ENCODE measurements around the gene LTB4R. TPM values are rescaled to one million over a fixed set of nuclear protein-coding genes. Genes with fewer than 3 reads are reported as not detected.

LTB4R gene
- polyA plus RNA-seq, 2 of the 4 experiments (the other 2 are of a cell fraction): 8.3 to 10.2 TPM

DNA sequence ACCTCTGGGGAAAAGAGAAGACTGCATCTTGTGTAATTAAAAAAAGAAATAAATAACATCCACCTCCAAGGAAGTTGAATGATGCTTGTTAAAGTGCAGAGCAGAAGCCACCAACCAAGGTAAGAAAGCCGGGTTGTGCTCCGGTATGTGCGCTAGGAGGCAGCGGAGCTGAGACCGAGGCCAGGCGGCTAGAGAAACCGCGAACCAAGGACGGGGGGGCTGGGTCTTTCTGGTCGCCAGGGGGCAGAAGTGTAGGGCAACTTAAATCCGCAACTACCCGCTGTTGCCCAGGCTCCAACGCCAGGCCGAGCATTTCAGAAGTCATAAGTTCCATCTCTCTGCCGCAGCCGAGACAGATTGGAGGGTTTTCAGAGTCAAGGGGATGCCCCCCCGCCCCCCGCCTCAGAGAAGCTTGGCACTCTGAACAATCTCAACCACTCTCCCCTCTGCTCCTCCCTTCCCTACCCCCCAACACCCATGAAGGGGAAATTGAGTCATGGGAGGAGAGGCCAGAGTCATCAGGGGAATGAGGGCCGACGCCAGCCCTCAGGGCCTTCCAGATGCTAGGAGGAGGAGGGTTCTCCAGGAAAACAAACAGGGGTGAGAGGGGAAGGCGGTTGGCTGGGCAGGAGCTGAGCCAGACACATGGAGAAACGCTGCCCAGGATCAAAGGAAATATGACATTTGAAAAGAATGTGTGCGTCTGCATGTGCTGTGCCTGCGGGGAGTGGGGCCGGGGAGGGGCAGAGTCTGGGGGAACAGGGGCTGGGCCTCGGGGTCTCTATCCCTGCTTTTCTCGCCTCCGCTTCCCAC is 54.5 kb downstream of the LTB4R start:
- peak overlapping the region; percentile 39; the same call in 2 of the 3 replicates for H3K4me3 ChIP-seq
- CTCF ChIA-PET: interaction anchor here (0.6 to 2.2 kb wide), 22 partner anchors 8 to 92 kb away, joined by 3 to 32 read pairs (median 4); partner anchors contain the start of gene KHNYN
- TF ChIP-seq RFX5 (IDR thresholded peaks at IDR 0.05) (no peak), RAD21 (conservative IDR thresholded peaks at IDR 0.05 in 1 of 2, IDR thresholded peaks at IDR 0.05 in 1 of 2) (peak; percentile 41 to 46; a peak in 3 of 5 replicates), SMC3 (IDR thresholded peaks at IDR 0.05) (peak; percentile 52), CTCF (IDR thresholded peaks at IDR 0.05) (peak; percentile 43), JUNB (IDR thresholded peaks at IDR 0.05) (no peak)
- ATAC-seq (peak; percentile 24 to 77; a peak in 4 of 6 replicates), FAIRE-seq (no peak), DNase-seq (ENCODE audit: low read depth in 1 of 2, low spot score in 1 of 2) (peak; percentile 33 to 86)
- H3K27ac ChIP-seq: peak overlapping the region; percentile 45 to 62; a peak in 4 of 6 replicates
- 44% methylated on average over 26 of the region's 28 CpGs for WGBS (ENCODE audit: missing lambda C conversion rate)
- peak overlapping the region; percentile 69 for H3K4me2 ChIP-seq
- peaks cover 15% of the 10 kb centered on the region for H3K4me1 ChIP-seq
- H3K9me3 ChIP-seq: no peaks in the 10 kb centered on the region
- POLR2A ChIA-PET: interaction anchor here (1.0 to 2.2 kb wide), 3 partner anchors 43 to 66 kb away, joined by 3 to 7 read pairs (median 5); partner anchors contain the start of gene KHNYN

DNA sequence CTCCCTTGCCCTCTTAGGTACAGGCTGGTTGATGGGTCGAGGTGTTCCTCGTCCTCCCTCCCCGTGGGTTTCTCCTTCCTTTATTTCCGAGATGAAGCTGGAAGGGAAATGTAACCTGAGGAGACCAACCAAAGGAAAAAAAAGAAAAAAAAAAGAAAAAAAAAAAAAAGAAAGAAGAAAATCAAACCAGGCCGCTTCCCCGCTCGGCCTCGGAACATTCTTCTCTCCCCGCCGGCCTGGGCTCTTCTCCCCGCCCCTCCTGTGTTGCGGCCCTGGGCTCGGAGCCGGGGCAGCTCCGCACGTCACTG is 55.1 kb downstream of the LTB4R start:
- 17% methylated on average over 16 of the region's 16 CpGs for WGBS (ENCODE audit: missing lambda C conversion rate)
- no peak for TF ChIP-seq POLR2AphosphoS2 (conservative IDR thresholded peaks at IDR 0.05; ENCODE audit: low read length)
- DNase-seq (ENCODE audit: low read depth in 1 of 2, low spot score in 1 of 2) (no peak), FAIRE-seq (no peak), ATAC-seq (peak in 1 of 2 experiments; percentile 14; a peak in 3 of 6 replicates)
- H3K4me1 ChIP-seq: peaks cover 15% of the 10 kb centered on the region
- ChIA-PET CTCF (interaction anchor here (0.8 to 2.2 kb wide), 15 partner anchors 8 to 77 kb away, joined by 3 to 32 read pairs (median 4); partner anchors contain the start of gene KHNYN), POLR2A (interaction anchor here (1.4 to 2.2 kb wide), 2 partner anchors 43 to 63 kb away, joined by 3 to 7 read pairs; partner anchors contain the start of gene KHNYN)
- peak overlapping the region; percentile 45 to 81; a peak in 5 of 6 replicates for H3K27ac ChIP-seq
- peak overlapping the region; percentile 39 for H3K4me3 ChIP-seq
- H3K4me2 ChIP-seq: peak overlapping the region; percentile 69
- H3K9me3 ChIP-seq: no peaks in the 10 kb centered on the region

DNA sequence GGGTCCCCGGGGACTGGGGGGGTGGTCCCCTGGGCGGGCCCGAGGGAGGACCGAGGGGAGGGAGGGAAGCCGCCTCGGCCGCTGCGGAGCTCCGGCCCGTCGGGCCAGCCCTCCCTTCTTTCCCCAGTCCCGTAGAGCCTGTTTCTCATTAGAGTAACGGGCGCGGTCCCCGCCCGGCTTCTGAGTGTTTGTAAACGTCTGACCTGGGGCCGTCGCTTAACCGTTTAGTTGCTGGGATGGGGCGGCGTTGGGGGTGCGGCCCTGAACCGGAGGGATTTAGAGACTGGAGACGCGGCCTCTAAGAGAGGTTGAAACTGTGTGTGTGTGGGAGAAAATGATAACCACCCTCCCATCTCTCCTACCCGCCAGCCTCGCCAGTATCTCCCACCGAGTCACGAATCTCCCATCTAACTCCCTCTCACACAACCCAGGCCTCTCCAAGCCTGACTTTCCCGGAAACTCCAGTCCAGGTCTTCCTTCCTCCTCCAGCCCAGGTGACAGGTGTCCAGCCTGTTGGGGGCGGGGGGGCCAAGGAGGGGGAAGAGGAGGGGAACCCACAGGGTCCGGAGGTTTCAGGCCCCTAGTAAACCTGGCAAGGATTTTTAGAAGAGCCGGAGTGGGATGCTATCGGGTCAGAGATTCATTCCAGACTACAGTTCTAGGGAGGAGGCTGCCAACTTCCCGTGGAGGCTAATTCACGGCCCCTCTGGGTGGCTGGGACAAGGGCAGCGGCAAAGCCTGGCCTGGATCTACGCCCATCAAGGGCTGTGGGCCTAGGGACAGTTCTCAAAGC is 55.6 kb downstream of the LTB4R start:
- H3K9me3 ChIP-seq: no peaks in the 10 kb centered on the region
- peak overlapping the region; percentile 45 to 81; a peak in 5 of 6 replicates for H3K27ac ChIP-seq
- POLR2A ChIA-PET: interaction anchor here (1.4 to 2.2 kb wide), 2 partner anchors 42 to 63 kb away, joined by 3 to 7 read pairs; partner anchors contain the start of gene KHNYN
- TF ChIP-seq CBX8 (IDR thresholded peaks at IDR 0.05): no peak
- 11% methylated on average over 37 of the region's 40 CpGs for WGBS (ENCODE audit: missing lambda C conversion rate)
- DNase-seq (ENCODE audit: low read depth in 1 of 2, low spot score in 1 of 2) (peak; percentile 43 to 84), ATAC-seq (peak; percentile 72 to 79), FAIRE-seq (no peak)
- peak overlapping the region; percentile 69 for H3K4me2 ChIP-seq
- H3K4me3 ChIP-seq: peak overlapping the region; percentile 39
- peaks cover 15% of the 10 kb centered on the region for H3K4me1 ChIP-seq
- CTCF ChIA-PET: interaction anchor here (1.0 to 2.2 kb wide), 11 partner anchors 13 to 76 kb away, joined by 3 to 32 read pairs (median 4); partner anchors contain the start of gene KHNYN

Small RNA genes within 50 kb of the gene (small RNA-seq; reads per million reads assigned to genes)
- 0 reads per million in 6 experiments for gene RF00026

Other genes starting within 250 kb of the LTB4R start
Only the 30 nearest of the 33 such genes appear.
- 27.9 and 30.2 TPM in 2 replicates for gene DCAF11, start 196.7 kb upstream of the LTB4R start, polyA plus RNA-seq (2011; rRNA removed)
- gene DCAF11, start 196.7 kb upstream of the LTB4R start, polyA plus RNA-seq (2017; fragmentation: RNase III; extraction: RNeasy Plus Mini Kit Qiagen cat#74134 plus additional on column Dnase treatment): 22.2 to 31.4 TPM (median 30.7 TPM) in 3 replicates
- gene NRL, start 196.6 kb upstream of the LTB4R start, polyA plus RNA-seq (2011; rRNA removed): 0.86 and 0.97 TPM in 2 replicates
- 0.84 to 0.93 TPM (median 0.88 TPM) in 3 replicates for gene NRL, start 196.6 kb upstream of the LTB4R start, polyA plus RNA-seq (2017; fragmentation: RNase III; extraction: RNeasy Plus Mini Kit Qiagen cat#74134 plus additional on column Dnase treatment)
- gene FITM1, start 180.8 kb upstream of the LTB4R start, polyA plus RNA-seq (2011; rRNA removed): 0.06 TPM in 1 of 2 replicates, not detected in the other
- gene FITM1, start 180.8 kb upstream of the LTB4R start, polyA plus RNA-seq (2017; fragmentation: RNase III; extraction: RNeasy Plus Mini Kit Qiagen cat#74134 plus additional on column Dnase treatment): 0.36 TPM in 1 of 3 replicates, not detected in the others
- 77.3 and 83.6 TPM in 2 replicates for gene PSME1, start 175.3 kb upstream of the LTB4R start, polyA plus RNA-seq (2011; rRNA removed)
- gene PSME1, start 175.3 kb upstream of the LTB4R start, polyA plus RNA-seq (2017; fragmentation: RNase III; extraction: RNeasy Plus Mini Kit Qiagen cat#74134 plus additional on column Dnase treatment): 124 to 139 TPM (median 134 TPM) in 3 replicates
- gene EMC9, start 169.9 kb upstream of the LTB4R start, polyA plus RNA-seq (2011; rRNA removed): 20.7 and 21.5 TPM in 2 replicates
- 46.5 to 51.7 TPM (median 48.5 TPM) in 3 replicates for gene EMC9, start 169.9 kb upstream of the LTB4R start, polyA plus RNA-seq (2017; fragmentation: RNase III; extraction: RNeasy Plus Mini Kit Qiagen cat#74134 plus additional on column Dnase treatment)
- gene PSME2, start 164.9 kb upstream of the LTB4R start, polyA plus RNA-seq (2011; rRNA removed): 137 and 168 TPM in 2 replicates
- gene PSME2, start 164.9 kb upstream of the LTB4R start, polyA plus RNA-seq (2017; fragmentation: RNase III; extraction: RNeasy Plus Mini Kit Qiagen cat#74134 plus additional on column Dnase treatment): 144 to 193 TPM (median 161 TPM) in 3 replicates
- gene RNF31, start 164.0 kb upstream of the LTB4R start, polyA plus RNA-seq (2011; rRNA removed): 5.7 and 19.1 TPM in 2 replicates
- 20.2 to 25.3 TPM (median 20.8 TPM) in 3 replicates for gene RNF31, start 164.0 kb upstream of the LTB4R start, polyA plus RNA-seq (2017; fragmentation: RNase III; extraction: RNeasy Plus Mini Kit Qiagen cat#74134 plus additional on column Dnase treatment)
- 23.1 and 30.2 TPM in 2 replicates for gene IRF9, start 150.2 kb upstream of the LTB4R start, polyA plus RNA-seq (2011; rRNA removed)
- gene IRF9, start 150.2 kb upstream of the LTB4R start, polyA plus RNA-seq (2017; fragmentation: RNase III; extraction: RNeasy Plus Mini Kit Qiagen cat#74134 plus additional on column Dnase treatment): 14.4 to 24.2 TPM (median 19.0 TPM) in 3 replicates
- gene REC8, start 139.4 kb upstream of the LTB4R start, polyA plus RNA-seq (2011; rRNA removed): 1.9 and 2.8 TPM in 2 replicates
- 4.2 to 5.1 TPM (median 4.4 TPM) in 3 replicates for gene REC8, start 139.4 kb upstream of the LTB4R start, polyA plus RNA-seq (2017; fragmentation: RNase III; extraction: RNeasy Plus Mini Kit Qiagen cat#74134 plus additional on column Dnase treatment)
- 37.1 and 45.3 TPM in 2 replicates for gene IPO4, start 122.7 kb upstream of the LTB4R start, polyA plus RNA-seq (2011; rRNA removed)
- 86.1 to 95.8 TPM (median 91.7 TPM) in 3 replicates for gene IPO4, start 122.7 kb upstream of the LTB4R start, polyA plus RNA-seq (2017; fragmentation: RNase III; extraction: RNeasy Plus Mini Kit Qiagen cat#74134 plus additional on column Dnase treatment)
- 48.0 and 74.9 TPM in 2 replicates for gene TM9SF1, start 116.1 kb upstream of the LTB4R start, polyA plus RNA-seq (2011; rRNA removed)
- gene TM9SF1, start 116.1 kb upstream of the LTB4R start, polyA plus RNA-seq (2017; fragmentation: RNase III; extraction: RNeasy Plus Mini Kit Qiagen cat#74134 plus additional on column Dnase treatment): 51.5 to 62.2 TPM (median 60.1 TPM) in 3 replicates
- gene TSSK4, start 105.8 kb upstream of the LTB4R start, polyA plus RNA-seq (2011; rRNA removed): 0.09 TPM in 1 of 2 replicates, not detected in the other
- 0.13 TPM in 1 of 3 replicates, not detected in the others for gene TSSK4, start 105.8 kb upstream of the LTB4R start, polyA plus RNA-seq (2017; fragmentation: RNase III; extraction: RNeasy Plus Mini Kit Qiagen cat#74134 plus additional on column Dnase treatment)
- 74.9 and 102 TPM in 2 replicates for gene CHMP4A, start 98.0 kb upstream of the LTB4R start, polyA plus RNA-seq (2011; rRNA removed)
- gene CHMP4A, start 98.0 kb upstream of the LTB4R start, polyA plus RNA-seq (2017; fragmentation: RNase III; extraction: RNeasy Plus Mini Kit Qiagen cat#74134 plus additional on column Dnase treatment): 112 to 124 TPM (median 117 TPM) in 3 replicates
- gene MDP1, start 95.4 kb upstream of the LTB4R start, polyA plus RNA-seq (2011; rRNA removed): 31.8 and 38.6 TPM in 2 replicates
- gene MDP1, start 95.4 kb upstream of the LTB4R start, polyA plus RNA-seq (2017; fragmentation: RNase III; extraction: RNeasy Plus Mini Kit Qiagen cat#74134 plus additional on column Dnase treatment): 21.0 to 21.6 TPM (median 21.4 TPM) in 3 replicates
- 381 and 433 TPM in 2 replicates for gene NEDD8, start 79.1 kb upstream of the LTB4R start, polyA plus RNA-seq (2011; rRNA removed)
- gene NEDD8, start 79.1 kb upstream of the LTB4R start, polyA plus RNA-seq (2017; fragmentation: RNase III; extraction: RNeasy Plus Mini Kit Qiagen cat#74134 plus additional on column Dnase treatment): 561 to 594 TPM (median 589 TPM) in 3 replicates
- 91.7 and 108 TPM in 2 replicates for gene GMPR2, start 78.6 kb upstream of the LTB4R start, polyA plus RNA-seq (2011; rRNA removed)
- 64.8 to 71.2 TPM (median 70.0 TPM) in 3 replicates for gene GMPR2, start 78.6 kb upstream of the LTB4R start, polyA plus RNA-seq (2017; fragmentation: RNase III; extraction: RNeasy Plus Mini Kit Qiagen cat#74134 plus additional on column Dnase treatment)
- gene TINF2, start 68.9 kb upstream of the LTB4R start, polyA plus RNA-seq (2011; rRNA removed): 51.3 and 73.0 TPM in 2 replicates
- 33.1 to 44.5 TPM (median 38.5 TPM) in 3 replicates for gene TINF2, start 68.9 kb upstream of the LTB4R start, polyA plus RNA-seq (2017; fragmentation: RNase III; extraction: RNeasy Plus Mini Kit Qiagen cat#74134 plus additional on column Dnase treatment)
- 0.61 and 1.7 TPM in 2 replicates for gene TGM1, start 48.3 kb upstream of the LTB4R start, polyA plus RNA-seq (2011; rRNA removed)
- 1.3 to 1.8 TPM (median 1.4 TPM) in 3 replicates for gene TGM1, start 48.3 kb upstream of the LTB4R start, polyA plus RNA-seq (2017; fragmentation: RNase III; extraction: RNeasy Plus Mini Kit Qiagen cat#74134 plus additional on column Dnase treatment)
- gene RABGGTA, start 39.9 kb upstream of the LTB4R start, polyA plus RNA-seq (2011; rRNA removed): 18.6 and 22.4 TPM in 2 replicates
- gene RABGGTA, start 39.9 kb upstream of the LTB4R start, polyA plus RNA-seq (2017; fragmentation: RNase III; extraction: RNeasy Plus Mini Kit Qiagen cat#74134 plus additional on column Dnase treatment): 17.2 to 23.1 TPM (median 21.9 TPM) in 3 replicates
- gene DHRS1, start 11.7 kb upstream of the LTB4R start, polyA plus RNA-seq (2011; rRNA removed): 17.4 and 17.9 TPM in 2 replicates
- 13.8 to 15.2 TPM (median 15.1 TPM) in 3 replicates for gene DHRS1, start 11.7 kb upstream of the LTB4R start, polyA plus RNA-seq (2017; fragmentation: RNase III; extraction: RNeasy Plus Mini Kit Qiagen cat#74134 plus additional on column Dnase treatment)
- 16.5 and 23.6 TPM in 2 replicates for gene NOP9, start 11.7 kb upstream of the LTB4R start, polyA plus RNA-seq (2011; rRNA removed)
- gene NOP9, start 11.7 kb upstream of the LTB4R start, polyA plus RNA-seq (2017; fragmentation: RNase III; extraction: RNeasy Plus Mini Kit Qiagen cat#74134 plus additional on column Dnase treatment): 23.0 to 24.5 TPM (median 24.2 TPM) in 3 replicates
- gene CIDEB, start 3.5 kb upstream of the LTB4R start, polyA plus RNA-seq (2011; rRNA removed): 0.31 and 0.32 TPM in 2 replicates
- 0.33 to 0.99 TPM (median 0.79 TPM) in 3 replicates for gene CIDEB, start 3.5 kb upstream of the LTB4R start, polyA plus RNA-seq (2017; fragmentation: RNase III; extraction: RNeasy Plus Mini Kit Qiagen cat#74134 plus additional on column Dnase treatment)
- gene LTB4R2, start 1.4 kb upstream of the LTB4R start, polyA plus RNA-seq (2011; rRNA removed): 5.8 and 7.6 TPM in 2 replicates
- gene LTB4R2, start 1.4 kb upstream of the LTB4R start, polyA plus RNA-seq (2017; fragmentation: RNase III; extraction: RNeasy Plus Mini Kit Qiagen cat#74134 plus additional on column Dnase treatment): 8.4 to 9.9 TPM (median 8.6 TPM) in 3 replicates
- gene ADCY4, start 23.6 kb downstream of the LTB4R start, polyA plus RNA-seq (2011; rRNA removed): not detected in 2 replicates
- not detected in 3 replicates for gene ADCY4, start 23.6 kb downstream of the LTB4R start, polyA plus RNA-seq (2017; fragmentation: RNase III; extraction: RNeasy Plus Mini Kit Qiagen cat#74134 plus additional on column Dnase treatment)
- not detected in 2 replicates for gene RIPK3, start 28.5 kb downstream of the LTB4R start, polyA plus RNA-seq (2011; rRNA removed)
- not detected in 3 replicates for gene RIPK3, start 28.5 kb downstream of the LTB4R start, polyA plus RNA-seq (2017; fragmentation: RNase III; extraction: RNeasy Plus Mini Kit Qiagen cat#74134 plus additional on column Dnase treatment)
- gene NFATC4, start 56.7 kb downstream of the LTB4R start, polyA plus RNA-seq (2011; rRNA removed): 0.32 and 0.62 TPM in 2 replicates
- gene NFATC4, start 56.7 kb downstream of the LTB4R start, polyA plus RNA-seq (2017; fragmentation: RNase III; extraction: RNeasy Plus Mini Kit Qiagen cat#74134 plus additional on column Dnase treatment): 0.04 to 0.25 TPM (median 0.10 TPM) in 3 replicates
- gene NYNRIN, start 87.5 kb downstream of the LTB4R start, polyA plus RNA-seq (2011; rRNA removed): 0.44 and 0.60 TPM in 2 replicates
- gene NYNRIN, start 87.5 kb downstream of the LTB4R start, polyA plus RNA-seq (2017; fragmentation: RNase III; extraction: RNeasy Plus Mini Kit Qiagen cat#74134 plus additional on column Dnase treatment): 0.17 to 0.29 TPM (median 0.19 TPM) in 3 replicates
- 1.3 and 1.6 TPM in 2 replicates for gene CBLN3, start 118.2 kb downstream of the LTB4R start, polyA plus RNA-seq (2011; rRNA removed)
- gene CBLN3, start 118.2 kb downstream of the LTB4R start, polyA plus RNA-seq (2017; fragmentation: RNase III; extraction: RNeasy Plus Mini Kit Qiagen cat#74134 plus additional on column Dnase treatment): 1.1 to 1.5 TPM (median 1.4 TPM) in 3 replicates
- gene KHNYN, start 118.5 kb downstream of the LTB4R start, polyA plus RNA-seq (2011; rRNA removed): 19.0 and 25.0 TPM in 2 replicates
- gene KHNYN, start 118.5 kb downstream of the LTB4R start, polyA plus RNA-seq (2017; fragmentation: RNase III; extraction: RNeasy Plus Mini Kit Qiagen cat#74134 plus additional on column Dnase treatment): 23.5 to 26.4 TPM (median 25.2 TPM) in 3 replicates
- gene SDR39U1, start 131.3 kb downstream of the LTB4R start, polyA plus RNA-seq (2011; rRNA removed): 57.3 and 64.4 TPM in 2 replicates
- gene SDR39U1, start 131.3 kb downstream of the LTB4R start, polyA plus RNA-seq (2017; fragmentation: RNase III; extraction: RNeasy Plus Mini Kit Qiagen cat#74134 plus additional on column Dnase treatment): 48.1 to 61.1 TPM (median 57.6 TPM) in 3 replicates